SK-N-SH treated with all-trans-retinoic acid at 6 μM for 48 hours (cell line): ENCODE results near the gene MAPRE2.

Experiments
- TF ChIP-seq, protein P1 (sequence below): fragments of 250-450 bp; sonication (Bioruptor Pico); IDR thresholded peaks from 2 replicates; pipeline ENCODE4 v1.5.1; 2021; ENCODE audit warnings: mild to moderate bottlenecking, moderate library complexity
- TF ChIP-seq, protein P2 (sequence below): fragments of 250-450 bp; sonication (Bioruptor Pico); IDR thresholded peaks from 2 replicates; pipeline ENCODE4 v1.5.1; 2020; ENCODE audit warnings: low read depth, mild to moderate bottlenecking, moderate library complexity

DNA sequence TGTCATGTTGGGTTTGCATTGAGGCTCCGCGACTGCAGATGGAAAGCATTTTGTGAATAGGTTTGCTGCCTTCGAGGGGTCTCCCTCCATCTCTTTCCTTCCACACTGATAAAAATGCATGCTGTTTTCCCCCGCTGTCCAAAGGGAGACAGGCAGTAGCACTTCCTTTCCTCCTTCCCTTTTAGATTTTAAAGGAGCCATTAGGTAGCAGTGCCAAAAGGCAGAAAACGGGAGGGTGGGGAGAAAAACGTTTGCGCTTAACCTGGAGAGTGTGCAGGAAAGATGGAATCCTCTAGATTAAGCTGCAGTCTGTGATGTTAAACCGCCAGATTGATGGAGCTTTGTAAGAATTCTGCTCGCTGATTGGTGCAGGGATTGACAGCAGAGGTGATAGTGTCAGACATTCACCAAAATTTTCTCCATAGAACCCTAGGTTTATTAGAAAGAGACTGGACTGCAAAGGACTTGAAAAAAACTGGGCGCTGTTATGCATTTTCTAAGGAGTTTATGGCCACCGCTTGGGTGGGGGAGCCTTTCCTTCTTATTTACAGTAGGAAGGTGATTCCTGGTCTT lies 688 bp downstream of the MAPRE2 start:
- TF ChIP-seq, protein P1, sequence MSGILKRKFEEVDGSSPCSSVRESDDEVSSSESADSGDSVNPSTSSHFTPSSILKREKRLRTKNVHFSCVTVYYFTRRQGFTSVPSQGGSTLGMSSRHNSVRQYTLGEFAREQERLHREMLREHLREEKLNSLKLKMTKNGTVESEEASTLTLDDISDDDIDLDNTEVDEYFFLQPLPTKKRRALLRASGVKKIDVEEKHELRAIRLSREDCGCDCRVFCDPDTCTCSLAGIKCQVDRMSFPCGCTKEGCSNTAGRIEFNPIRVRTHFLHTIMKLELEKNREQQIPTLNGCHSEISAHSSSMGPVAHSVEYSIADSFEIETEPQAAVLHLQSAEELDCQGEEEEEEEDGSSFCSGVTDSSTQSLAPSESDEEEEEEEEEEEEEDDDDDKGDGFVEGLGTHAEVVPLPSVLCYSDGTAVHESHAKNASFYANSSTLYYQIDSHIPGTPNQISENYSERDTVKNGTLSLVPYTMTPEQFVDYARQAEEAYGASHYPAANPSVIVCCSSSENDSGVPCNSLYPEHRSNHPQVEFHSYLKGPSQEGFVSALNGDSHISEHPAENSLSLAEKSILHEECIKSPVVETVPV = no peak
- TF ChIP-seq, protein P2, sequence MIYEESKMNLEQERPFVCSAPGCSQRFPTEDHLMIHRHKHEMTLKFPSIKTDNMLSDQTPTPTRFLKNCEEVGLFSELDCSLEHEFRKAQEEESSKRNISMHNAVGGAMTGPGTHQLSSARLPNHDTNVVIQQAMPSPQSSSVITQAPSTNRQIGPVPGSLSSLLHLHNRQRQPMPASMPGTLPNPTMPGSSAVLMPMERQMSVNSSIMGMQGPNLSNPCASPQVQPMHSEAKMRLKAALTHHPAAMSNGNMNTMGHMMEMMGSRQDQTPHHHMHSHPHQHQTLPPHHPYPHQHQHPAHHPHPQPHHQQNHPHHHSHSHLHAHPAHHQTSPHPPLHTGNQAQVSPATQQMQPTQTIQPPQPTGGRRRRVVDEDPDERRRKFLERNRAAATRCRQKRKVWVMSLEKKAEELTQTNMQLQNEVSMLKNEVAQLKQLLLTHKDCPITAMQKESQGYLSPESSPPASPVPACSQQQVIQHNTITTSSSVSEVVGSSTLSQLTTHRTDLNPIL (CRISPR knock-in tag) = no peak
